Measurements from ENCODE around the gene BMI1. TPM values are rescaled to one million over a fixed set of nuclear protein-coding genes. Genes with fewer than 3 reads are reported as not detected.
"Not testable (repeated sequence)": the region's sequence is repeated elsewhere in the genome, so short reads cannot be mapped to it uniquely, and the experiment has no call there.

The BMI1 gene
- total and polyA plus RNA-seq, 7 donors = 21.4 to 57.6 (median 42.4) TPM

- intact Hi-C loops (cut with DNase I) = no loop called here
- ATAC-seq (no peak), DNase-seq (no peak)
- Histone ChIP-seq H3K4me3 (no peak overlapping the region), H3K4me1 (no peaks in the 10 kb centered on the region), H3K27ac (no peak overlapping the region), H3K27me3 (ENCODE audit: insufficient read depth in 3 of 3, low read length in 2 of 3) (peaks cover 0 to 4% (median 0%) of the 10 kb centered on the region in 3 donors), H3K36me3 (ENCODE audit: insufficient read depth in 1 of 2, low read depth in 1 of 2) (no peaks in the 10 kb centered on the region), H3K9me3 (no peaks in the 10 kb centered on the region)
- 84 to 93% (median 85%) methylated on average over 4 of the region's 4 CpGs for WGBS, 3 donors
- TF ChIP-seq, protein P1, sequence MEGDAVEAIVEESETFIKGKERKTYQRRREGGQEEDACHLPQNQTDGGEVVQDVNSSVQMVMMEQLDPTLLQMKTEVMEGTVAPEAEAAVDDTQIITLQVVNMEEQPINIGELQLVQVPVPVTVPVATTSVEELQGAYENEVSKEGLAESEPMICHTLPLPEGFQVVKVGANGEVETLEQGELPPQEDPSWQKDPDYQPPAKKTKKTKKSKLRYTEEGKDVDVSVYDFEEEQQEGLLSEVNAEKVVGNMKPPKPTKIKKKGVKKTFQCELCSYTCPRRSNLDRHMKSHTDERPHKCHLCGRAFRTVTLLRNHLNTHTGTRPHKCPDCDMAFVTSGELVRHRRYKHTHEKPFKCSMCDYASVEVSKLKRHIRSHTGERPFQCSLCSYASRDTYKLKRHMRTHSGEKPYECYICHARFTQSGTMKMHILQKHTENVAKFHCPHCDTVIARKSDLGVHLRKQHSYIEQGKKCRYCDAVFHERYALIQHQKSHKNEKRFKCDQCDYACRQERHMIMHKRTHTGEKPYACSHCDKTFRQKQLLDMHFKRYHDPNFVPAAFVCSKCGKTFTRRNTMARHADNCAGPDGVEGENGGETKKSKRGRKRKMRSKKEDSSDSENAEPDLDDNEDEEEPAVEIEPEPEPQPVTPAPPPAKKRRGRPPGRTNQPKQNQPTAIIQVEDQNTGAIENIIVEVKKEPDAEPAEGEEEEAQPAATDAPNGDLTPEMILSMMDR (IDR thresholded peaks at IDR 0.05) = no peak
Measured at GRCh38 chr10:22356324-22356873, 35.5 kb downstream of the BMI1 start.

- DNase-seq; H3K4me1 ChIP-seq; H3K36me3 ChIP-seq (ENCODE audit: insufficient read depth in 1 of 2, low read depth in 1 of 2); H3K27ac ChIP-seq; H3K27me3 ChIP-seq (ENCODE audit: insufficient read depth in 3 of 3, low read length in 2 of 3); H3K9me3 ChIP-seq; ATAC-seq; H3K4me3 ChIP-seq; intact Hi-C loops (cut with DNase I): not testable (repeated sequence)
- 86 to 90% (median 86%) methylated on average over 3 of the region's 4 CpGs for WGBS, 3 donors
Measured at GRCh38 chr10:22357770-22358169, 36.9 kb downstream of the BMI1 start.

GRCh38 chr10:22363305-22363704 lies 42.4 kb downstream of the BMI1 start:
- no peaks in the 10 kb centered on the region for H3K4me1 ChIP-seq
- no peaks in the 10 kb centered on the region for H3K27me3 ChIP-seq (ENCODE audit: insufficient read depth in 3 of 3, low read length in 2 of 3)
- intact Hi-C loops (cut with DNase I) = no loop called here
- H3K9me3 ChIP-seq = no peaks in the 10 kb centered on the region
- WGBS, 3 donors = 92 to 95% (median 94%) methylated on average over 6 of the region's 6 CpGs
- H3K4me3 ChIP-seq = no peak overlapping the region
- DNase-seq = no peak
- no peaks in the 10 kb centered on the region for H3K36me3 ChIP-seq (ENCODE audit: insufficient read depth in 1 of 2, low read depth in 1 of 2)
- TF ChIP-seq, protein P1 (IDR thresholded peaks at IDR 0.05) = no peak
- H3K27ac ChIP-seq = no peak overlapping the region
- ATAC-seq = no peak

DNA sequence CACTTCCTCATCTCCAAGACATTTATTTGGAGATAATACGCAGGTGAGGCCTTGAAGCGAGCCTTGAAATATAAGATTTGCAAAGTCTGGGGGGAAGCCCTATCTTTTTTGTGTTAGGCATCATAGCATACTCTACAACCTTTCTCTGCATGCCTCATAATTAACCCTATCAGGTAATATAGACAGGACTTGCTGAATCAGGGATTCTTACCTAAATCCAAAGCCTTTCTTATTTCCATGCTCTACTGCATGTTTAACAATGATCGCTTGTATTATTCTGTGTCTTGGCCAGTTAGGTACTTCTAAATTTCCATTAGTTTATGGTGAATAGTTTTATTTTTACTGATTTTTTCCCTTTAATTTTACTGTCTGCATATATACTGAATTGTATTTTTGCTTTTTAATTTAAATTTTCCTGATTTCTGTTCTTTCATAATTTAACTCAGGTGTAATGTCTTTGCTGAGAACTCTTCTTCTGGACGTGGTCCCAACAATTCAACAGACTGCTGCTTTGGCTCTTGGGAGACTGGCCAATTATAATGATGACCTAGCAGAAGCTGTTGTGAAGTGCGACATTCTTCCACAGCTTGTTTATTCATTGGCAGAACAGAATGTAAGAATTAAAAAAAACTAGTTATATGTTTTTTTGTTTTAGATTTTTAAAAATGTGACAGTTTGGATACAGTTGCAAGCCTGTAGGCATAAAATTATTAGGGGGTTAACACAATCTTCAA lies 43.7 kb downstream of the BMI1 start:
- H3K4me3 ChIP-seq = no peak overlapping the region
- DNase-seq (no peak), ATAC-seq (no peak)
- H3K27ac ChIP-seq = no peak overlapping the region
- H3K9me3 ChIP-seq = no peaks in the 10 kb centered on the region
- intact Hi-C loops (cut with DNase I) = no loop called here
- H3K4me1 ChIP-seq = no peaks in the 10 kb centered on the region
- TF ChIP-seq, protein P1 (IDR thresholded peaks at IDR 0.05) = no peak
- H3K36me3 ChIP-seq (ENCODE audit: insufficient read depth in 1 of 2, low read depth in 1 of 2) = no peaks in the 10 kb centered on the region
- 80 to 86% (median 83%) methylated on average over 5 of the region's 5 CpGs for WGBS, 3 donors
- no peaks in the 10 kb centered on the region for H3K27me3 ChIP-seq (ENCODE audit: insufficient read depth in 3 of 3, low read length in 2 of 3)

GRCh38 chr10:22365233-22365632 lies 44.3 kb downstream of the BMI1 start:
- Histone ChIP-seq H3K9me3 (no peaks in the 10 kb centered on the region), H3K4me3 (no peak overlapping the region), H3K27me3 (ENCODE audit: insufficient read depth in 3 of 3, low read length in 2 of 3) (no peaks in the 10 kb centered on the region), H3K27ac (no peak overlapping the region), H3K4me1 (no peaks in the 10 kb centered on the region), H3K36me3 (ENCODE audit: insufficient read depth in 1 of 2, low read depth in 1 of 2) (no peaks in the 10 kb centered on the region)
- no peak for DNase-seq
- no peak for ATAC-seq
- intact Hi-C loops (cut with DNase I) = no loop called here
- 92 to 97% (median 95%) methylated on average over 1 of the region's 1 CpG for WGBS, 3 donors
- TF ChIP-seq, protein P1 (IDR thresholded peaks at IDR 0.05) = no peak

Measured in psoas muscle (tissue), 8 donors.